HEK293 (cell line): Measurements from ENCODE around the gene DHX57.

Experiments
- CTCF ChIA-PET: fragments of 350-600 bp; formaldehyde crosslinking; extraction: SDS; loops from one replicate; lab custom pipeline; 2021; ENCODE audit warnings: antibody characterized with exemption; lab: Yijun Ruan, JAX
- POLR2A ChIA-PET: fragments of 300-600 bp; formaldehyde crosslinking; extraction: SDS; loops from one replicate; lab custom pipeline; 2020; ENCODE audit warnings: antibody characterized with exemption, inconsistent platforms; lab: Yijun Ruan, JAX
- H3K27ac ChIP-seq: fragments of 200-500 bp; sonication (Bioruptor generic); 2 replicates; pipeline ENCODE4 v1.5.1; 2014; ENCODE audit warnings: low read depth, low read length, control low read depth, inconsistent platforms; ENCODE audit errors: extremely low read depth
- H3K36me3 ChIP-seq, 2 experiments: fragments of 200-500 bp in 1 of 2; sonication (Bioruptor generic) in 1 of 2; 1 replicate in 1 of 2; 2 replicates in 1 of 2; pipeline ENCODE4 v1.5.1; 2014 to 2017; ENCODE audit warnings: inconsistent platforms in 2 of 2, low read length in 2 of 2; ENCODE audit not compliant: control insufficient read depth in 2 of 2, insufficient read depth in 1 of 2
- H3K4me1 ChIP-seq: fragments of 200-500 bp; sonication (Bioruptor generic); 2 replicates; pipeline ENCODE4 v1.5.1; 2014; ENCODE audit warnings: mild to moderate bottlenecking, low read length, inconsistent platforms; ENCODE audit not compliant: control insufficient read depth, insufficient read depth
- H3K4me3 ChIP-seq: 2 replicates; pipeline ENCODE4 v1.5.1; 2011; ENCODE audit warnings: low read depth, mild to moderate bottlenecking, control low read depth, low read length, moderate library complexity
- H3K9me3 ChIP-seq: fragments of 200-500 bp; sonication (Bioruptor generic); 2 replicates; pipeline ENCODE4 v1.5.1; 2014; ENCODE audit warnings: low read depth, low read length, inconsistent platforms; ENCODE audit not compliant: control insufficient read depth, insufficient read depth
- GLIS1 ChIP-seq: fragments of 450-650 bp; formaldehyde crosslinking; IDR thresholded peaks from 2 replicates; pipeline ENCODE4 v1.5.1; 2016; ENCODE audit warnings: missing biosample characterization, missing genetic modification characterization
- HOXA7 ChIP-seq: sonication (generic); formaldehyde crosslinking; IDR thresholded peaks from 2 replicates; pipeline ENCODE4 v1.8.1; 2022; ENCODE audit warnings: missing genetic modification reagents, borderline replicate concordance
- KLF10 ChIP-seq: fragments of 450-650 bp; IDR thresholded peaks from 2 replicates; pipeline ENCODE4 v1.5.1; 2018; ENCODE audit warnings: missing biosample characterization, mild to moderate bottlenecking, missing genetic modification characterization
- REPIN1 ChIP-seq: fragments of 450-650 bp; formaldehyde crosslinking; IDR thresholded peaks from 2 replicates; pipeline ENCODE4 v1.5.1; 2017; ENCODE audit warnings: missing biosample characterization, missing genetic modification characterization, low read depth
- WT1 ChIP-seq: fragments of 450-650 bp; formaldehyde crosslinking; IDR thresholded peaks from 2 replicates; pipeline ENCODE4 v1.5.1; 2016; ENCODE audit warnings: missing biosample characterization, missing genetic modification characterization
- ZBTB20 ChIP-seq: fragments of 450-650 bp; formaldehyde crosslinking; IDR thresholded peaks from 2 replicates; pipeline ENCODE4 v1.5.1; 2016; ENCODE audit warnings: missing biosample characterization, missing genetic modification characterization
- ZNF140 ChIP-seq: fragments of 450-650 bp; formaldehyde crosslinking; IDR thresholded peaks from 2 replicates; pipeline ENCODE4 v1.5.1; 2016; ENCODE audit warnings: missing biosample characterization, missing genetic modification characterization
- ZNF155 ChIP-seq: fragments of 450-650 bp; formaldehyde crosslinking; IDR thresholded peaks from 2 replicates; pipeline ENCODE4 v1.5.1; 2016; ENCODE audit warnings: missing biosample characterization, missing genetic modification characterization
- ZNF366 ChIP-seq: fragments of 450-650 bp; formaldehyde crosslinking; conservative IDR thresholded peaks from 2 replicates; pipeline ENCODE4 v1.5.1; 2016; ENCODE audit warnings: missing biosample characterization, missing genetic modification characterization
- ZNF404 ChIP-seq: fragments of 450-650 bp; formaldehyde crosslinking; IDR thresholded peaks from 2 replicates; pipeline ENCODE4 v1.5.1; 2017; ENCODE audit warnings: missing biosample characterization, missing genetic modification characterization
- ZNF433 ChIP-seq: fragments of 450-650 bp; formaldehyde crosslinking; IDR thresholded peaks from 2 replicates; pipeline ENCODE4 v1.5.1; 2016; ENCODE audit warnings: missing biosample characterization, missing genetic modification characterization, low read depth
- ZNF514 ChIP-seq: fragments of 450-650 bp; formaldehyde crosslinking; IDR thresholded peaks from 2 replicates; pipeline ENCODE4 v1.5.1; 2016; ENCODE audit warnings: missing biosample characterization, missing genetic modification characterization
- ZNF529 ChIP-seq: fragments of 450-650 bp; formaldehyde crosslinking; IDR thresholded peaks from 2 replicates; pipeline ENCODE4 v1.5.1; 2017; ENCODE audit warnings: missing genetic modification characterization, missing biosample characterization; ENCODE audit not compliant: insufficient replicate concordance
- ZNF548 ChIP-seq: fragments of 450-650 bp; formaldehyde crosslinking; IDR thresholded peaks from 2 replicates; pipeline ENCODE4 v1.5.1; 2016; ENCODE audit warnings: missing biosample characterization, missing genetic modification characterization
- ZNF624 ChIP-seq: fragments of 450-650 bp; formaldehyde crosslinking; IDR thresholded peaks from 2 replicates; pipeline ENCODE4 v1.5.1; 2017; ENCODE audit warnings: missing biosample characterization, missing genetic modification characterization
- ZNF830 ChIP-seq: fragments of 450-650 bp; IDR thresholded peaks from 2 replicates; pipeline ENCODE4 v1.5.0; 2018; ENCODE audit warnings: missing biosample characterization, missing genetic modification characterization, low read depth, mild to moderate bottlenecking, moderate library complexity
- ZXDB ChIP-seq: fragments of 450-650 bp; formaldehyde crosslinking; IDR thresholded peaks from 2 replicates; pipeline ENCODE4 v1.5.1; 2016; ENCODE audit warnings: missing biosample characterization, missing genetic modification characterization
- TF ChIP-seq, protein P1 (sequence below): fragments of 450-650 bp; formaldehyde crosslinking; IDR thresholded peaks from 2 replicates; pipeline ENCODE4 v1.5.1; 2016; ENCODE audit warnings: missing biosample characterization, missing genetic modification characterization, borderline replicate concordance
- TF ChIP-seq, protein P2 (sequence below): fragments of 450-650 bp; formaldehyde crosslinking; IDR thresholded peaks from 2 replicates; pipeline ENCODE4 v1.5.1; 2016; ENCODE audit warnings: missing biosample characterization, missing genetic modification characterization
- TF ChIP-seq, protein P3 (sequence below): fragments of 450-650 bp; formaldehyde crosslinking; IDR thresholded peaks from 2 replicates; pipeline ENCODE4 v1.5.1; 2016; ENCODE audit warnings: missing biosample characterization, missing genetic modification characterization
- TF ChIP-seq, protein P4 (sequence below): fragments of 450-650 bp; formaldehyde crosslinking; IDR thresholded peaks from 2 replicates; pipeline ENCODE4 v1.5.1; 2016; ENCODE audit warnings: missing biosample characterization, missing genetic modification characterization, borderline replicate concordance
- TF ChIP-seq, protein P5 (sequence below): fragments of 450-650 bp; formaldehyde crosslinking; IDR thresholded peaks from 2 replicates; pipeline ENCODE4 v1.5.1; 2017; ENCODE audit warnings: missing biosample characterization, missing genetic modification characterization

Gene DHX57

DNA sequence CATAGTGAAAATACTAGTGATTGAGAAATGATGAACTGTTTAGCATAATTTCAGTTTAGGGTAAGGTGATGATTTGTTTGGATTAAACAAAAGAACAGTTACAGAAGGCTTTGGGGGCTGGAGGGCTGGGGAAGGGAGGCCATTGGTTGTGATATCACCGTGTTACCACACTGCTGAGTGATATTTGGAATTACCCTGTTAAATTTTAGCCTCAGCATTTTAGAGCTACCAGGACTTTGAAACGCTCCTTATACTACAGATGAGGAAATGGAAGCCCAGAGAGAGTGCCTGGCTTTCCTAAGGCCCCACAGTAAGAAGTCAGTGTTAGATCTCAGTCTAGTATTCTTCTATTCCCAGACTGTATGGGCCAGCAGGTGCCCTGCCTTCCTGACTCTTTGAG is 29.5 kb upstream of the DHX57 start (continued):
- TF ChIP-seq, protein P1, sequence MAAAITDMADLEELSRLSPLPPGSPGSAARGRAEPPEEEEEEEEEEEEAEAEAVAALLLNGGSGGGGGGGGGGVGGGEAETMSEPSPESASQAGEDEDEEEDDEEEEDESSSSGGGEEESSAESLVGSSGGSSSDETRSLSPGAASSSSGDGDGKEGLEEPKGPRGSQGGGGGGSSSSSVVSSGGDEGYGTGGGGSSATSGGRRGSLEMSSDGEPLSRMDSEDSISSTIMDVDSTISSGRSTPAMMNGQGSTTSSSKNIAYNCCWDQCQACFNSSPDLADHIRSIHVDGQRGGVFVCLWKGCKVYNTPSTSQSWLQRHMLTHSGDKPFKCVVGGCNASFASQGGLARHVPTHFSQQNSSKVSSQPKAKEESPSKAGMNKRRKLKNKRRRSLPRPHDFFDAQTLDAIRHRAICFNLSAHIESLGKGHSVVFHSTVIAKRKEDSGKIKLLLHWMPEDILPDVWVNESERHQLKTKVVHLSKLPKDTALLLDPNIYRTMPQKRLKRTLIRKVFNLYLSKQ (tag by site-specific recombination): no peak
- TF ChIP-seq KLF10 (no peak), ZNF404 (tag by site-specific recombination) (no peak), ZNF624 (tag by site-specific recombination) (no peak), ZNF830 (tag by site-specific recombination) (no peak), ZNF140 (tag by site-specific recombination) (no peak), ZNF433 (no peak)
- TF ChIP-seq, protein P2, sequence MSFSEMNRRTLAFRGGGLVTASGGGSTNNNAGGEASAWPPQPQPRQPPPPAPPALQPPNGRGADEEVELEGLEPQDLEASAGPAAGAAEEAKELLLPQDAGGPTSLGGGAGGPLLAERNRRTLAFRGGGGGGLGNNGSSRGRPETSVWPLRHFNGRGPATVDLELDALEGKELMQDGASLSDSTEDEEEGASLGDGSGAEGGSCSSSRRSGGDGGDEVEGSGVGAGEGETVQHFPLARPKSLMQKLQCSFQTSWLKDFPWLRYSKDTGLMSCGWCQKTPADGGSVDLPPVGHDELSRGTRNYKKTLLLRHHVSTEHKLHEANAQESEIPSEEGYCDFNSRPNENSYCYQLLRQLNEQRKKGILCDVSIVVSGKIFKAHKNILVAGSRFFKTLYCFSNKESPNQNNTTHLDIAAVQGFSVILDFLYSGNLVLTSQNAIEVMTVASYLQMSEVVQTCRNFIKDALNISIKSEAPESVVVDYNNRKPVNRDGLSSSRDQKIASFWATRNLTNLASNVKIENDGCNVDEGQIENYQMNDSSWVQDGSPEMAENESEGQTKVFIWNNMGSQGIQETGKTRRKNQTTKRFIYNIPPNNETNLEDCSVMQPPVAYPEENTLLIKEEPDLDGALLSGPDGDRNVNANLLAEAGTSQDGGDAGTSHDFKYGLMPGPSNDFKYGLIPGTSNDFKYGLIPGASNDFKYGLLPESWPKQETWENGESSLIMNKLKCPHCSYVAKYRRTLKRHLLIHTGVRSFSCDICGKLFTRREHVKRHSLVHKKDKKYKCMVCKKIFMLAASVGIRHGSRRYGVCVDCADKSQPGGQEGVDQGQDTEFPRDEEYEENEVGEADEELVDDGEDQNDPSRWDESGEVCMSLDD (tag by site-specific recombination): no peak
- TF ChIP-seq, protein P3, sequence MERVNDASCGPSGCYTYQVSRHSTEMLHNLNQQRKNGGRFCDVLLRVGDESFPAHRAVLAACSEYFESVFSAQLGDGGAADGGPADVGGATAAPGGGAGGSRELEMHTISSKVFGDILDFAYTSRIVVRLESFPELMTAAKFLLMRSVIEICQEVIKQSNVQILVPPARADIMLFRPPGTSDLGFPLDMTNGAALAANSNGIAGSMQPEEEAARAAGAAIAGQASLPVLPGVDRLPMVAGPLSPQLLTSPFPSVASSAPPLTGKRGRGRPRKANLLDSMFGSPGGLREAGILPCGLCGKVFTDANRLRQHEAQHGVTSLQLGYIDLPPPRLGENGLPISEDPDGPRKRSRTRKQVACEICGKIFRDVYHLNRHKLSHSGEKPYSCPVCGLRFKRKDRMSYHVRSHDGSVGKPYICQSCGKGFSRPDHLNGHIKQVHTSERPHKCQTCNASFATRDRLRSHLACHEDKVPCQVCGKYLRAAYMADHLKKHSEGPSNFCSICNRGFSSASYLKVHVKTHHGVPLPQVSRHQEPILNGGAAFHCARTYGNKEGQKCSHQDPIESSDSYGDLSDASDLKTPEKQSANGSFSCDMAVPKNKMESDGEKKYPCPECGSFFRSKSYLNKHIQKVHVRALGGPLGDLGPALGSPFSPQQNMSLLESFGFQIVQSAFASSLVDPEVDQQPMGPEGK (tag by site-specific recombination): no peak

DNA sequence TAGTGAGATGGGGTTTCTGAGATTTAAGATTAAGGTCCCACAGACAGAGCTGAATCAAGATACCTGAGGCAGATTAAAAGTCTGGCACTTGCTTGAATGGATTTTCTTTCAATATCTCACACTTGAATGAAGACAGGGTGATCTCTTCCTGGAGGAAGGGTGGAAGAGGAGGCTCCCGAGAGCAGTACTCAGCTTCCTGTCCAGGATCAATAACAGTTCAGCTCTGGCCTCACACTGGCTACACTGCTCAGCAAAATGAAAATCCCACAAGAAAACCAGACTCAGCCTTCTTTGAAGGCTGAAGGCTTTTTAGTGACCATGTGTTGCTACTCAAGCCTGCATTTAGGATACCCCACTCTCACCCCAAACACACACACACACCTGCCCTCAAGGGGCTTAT is 25.0 kb upstream of the DHX57 start:
- ChIA-PET POLR2A (no interaction called here), CTCF (no interaction called here)
- Histone ChIP-seq H3K4me1 (no peaks in the 10 kb centered on the region), H3K36me3 (no peaks in the 10 kb centered on the region), H3K4me3 (no peak overlapping the region), H3K9me3 (no peaks in the 10 kb centered on the region), H3K27ac (no peak overlapping the region)
- TF ChIP-seq HOXA7 (no peak), WT1 (no peak), ZNF404 (tag by site-specific recombination) (no peak), ZNF529 (tag by site-specific recombination) (no peak), GLIS1 (tag by site-specific recombination) (no peak), REPIN1 (tag by site-specific recombination) (no peak), ZXDB (no peak), ZNF548 (no peak), ZNF366 (tag by site-specific recombination) (no peak), ZBTB20 (tag by site-specific recombination) (no peak), ZNF155 (tag by site-specific recombination) (no peak), ZNF514 (no peak)
- TF ChIP-seq, protein P4, sequence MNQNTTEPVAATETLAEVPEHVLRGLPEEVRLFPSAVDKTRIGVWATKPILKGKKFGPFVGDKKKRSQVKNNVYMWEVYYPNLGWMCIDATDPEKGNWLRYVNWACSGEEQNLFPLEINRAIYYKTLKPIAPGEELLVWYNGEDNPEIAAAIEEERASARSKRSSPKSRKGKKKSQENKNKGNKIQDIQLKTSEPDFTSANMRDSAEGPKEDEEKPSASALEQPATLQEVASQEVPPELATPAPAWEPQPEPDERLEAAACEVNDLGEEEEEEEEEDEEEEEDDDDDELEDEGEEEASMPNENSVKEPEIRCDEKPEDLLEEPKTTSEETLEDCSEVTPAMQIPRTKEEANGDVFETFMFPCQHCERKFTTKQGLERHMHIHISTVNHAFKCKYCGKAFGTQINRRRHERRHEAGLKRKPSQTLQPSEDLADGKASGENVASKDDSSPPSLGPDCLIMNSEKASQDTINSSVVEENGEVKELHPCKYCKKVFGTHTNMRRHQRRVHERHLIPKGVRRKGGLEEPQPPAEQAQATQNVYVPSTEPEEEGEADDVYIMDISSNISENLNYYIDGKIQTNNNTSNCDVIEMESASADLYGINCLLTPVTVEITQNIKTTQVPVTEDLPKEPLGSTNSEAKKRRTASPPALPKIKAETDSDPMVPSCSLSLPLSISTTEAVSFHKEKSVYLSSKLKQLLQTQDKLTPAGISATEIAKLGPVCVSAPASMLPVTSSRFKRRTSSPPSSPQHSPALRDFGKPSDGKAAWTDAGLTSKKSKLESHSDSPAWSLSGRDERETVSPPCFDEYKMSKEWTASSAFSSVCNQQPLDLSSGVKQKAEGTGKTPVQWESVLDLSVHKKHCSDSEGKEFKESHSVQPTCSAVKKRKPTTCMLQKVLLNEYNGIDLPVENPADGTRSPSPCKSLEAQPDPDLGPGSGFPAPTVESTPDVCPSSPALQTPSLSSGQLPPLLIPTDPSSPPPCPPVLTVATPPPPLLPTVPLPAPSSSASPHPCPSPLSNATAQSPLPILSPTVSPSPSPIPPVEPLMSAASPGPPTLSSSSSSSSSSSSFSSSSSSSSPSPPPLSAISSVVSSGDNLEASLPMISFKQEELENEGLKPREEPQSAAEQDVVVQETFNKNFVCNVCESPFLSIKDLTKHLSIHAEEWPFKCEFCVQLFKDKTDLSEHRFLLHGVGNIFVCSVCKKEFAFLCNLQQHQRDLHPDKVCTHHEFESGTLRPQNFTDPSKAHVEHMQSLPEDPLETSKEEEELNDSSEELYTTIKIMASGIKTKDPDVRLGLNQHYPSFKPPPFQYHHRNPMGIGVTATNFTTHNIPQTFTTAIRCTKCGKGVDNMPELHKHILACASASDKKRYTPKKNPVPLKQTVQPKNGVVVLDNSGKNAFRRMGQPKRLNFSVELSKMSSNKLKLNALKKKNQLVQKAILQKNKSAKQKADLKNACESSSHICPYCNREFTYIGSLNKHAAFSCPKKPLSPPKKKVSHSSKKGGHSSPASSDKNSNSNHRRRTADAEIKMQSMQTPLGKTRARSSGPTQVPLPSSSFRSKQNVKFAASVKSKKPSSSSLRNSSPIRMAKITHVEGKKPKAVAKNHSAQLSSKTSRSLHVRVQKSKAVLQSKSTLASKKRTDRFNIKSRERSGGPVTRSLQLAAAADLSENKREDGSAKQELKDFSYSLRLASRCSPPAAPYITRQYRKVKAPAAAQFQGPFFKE (tag by site-specific recombination): no peak
- TF ChIP-seq, protein P5, sequence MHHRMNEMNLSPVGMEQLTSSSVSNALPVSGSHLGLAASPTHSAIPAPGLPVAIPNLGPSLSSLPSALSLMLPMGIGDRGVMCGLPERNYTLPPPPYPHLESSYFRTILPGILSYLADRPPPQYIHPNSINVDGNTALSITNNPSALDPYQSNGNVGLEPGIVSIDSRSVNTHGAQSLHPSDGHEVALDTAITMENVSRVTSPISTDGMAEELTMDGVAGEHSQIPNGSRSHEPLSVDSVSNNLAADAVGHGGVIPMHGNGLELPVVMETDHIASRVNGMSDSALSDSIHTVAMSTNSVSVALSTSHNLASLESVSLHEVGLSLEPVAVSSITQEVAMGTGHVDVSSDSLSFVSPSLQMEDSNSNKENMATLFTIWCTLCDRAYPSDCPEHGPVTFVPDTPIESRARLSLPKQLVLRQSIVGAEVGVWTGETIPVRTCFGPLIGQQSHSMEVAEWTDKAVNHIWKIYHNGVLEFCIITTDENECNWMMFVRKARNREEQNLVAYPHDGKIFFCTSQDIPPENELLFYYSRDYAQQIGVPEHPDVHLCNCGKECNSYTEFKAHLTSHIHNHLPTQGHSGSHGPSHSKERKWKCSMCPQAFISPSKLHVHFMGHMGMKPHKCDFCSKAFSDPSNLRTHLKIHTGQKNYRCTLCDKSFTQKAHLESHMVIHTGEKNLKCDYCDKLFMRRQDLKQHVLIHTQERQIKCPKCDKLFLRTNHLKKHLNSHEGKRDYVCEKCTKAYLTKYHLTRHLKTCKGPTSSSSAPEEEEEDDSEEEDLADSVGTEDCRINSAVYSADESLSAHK (tag by site-specific recombination): no peak
